ENCODE data around the gene CKAP4.

- TF ChIP-seq CTCF (IDR thresholded peaks at IDR 0.05) (no peak), POLR2A (IDR thresholded peaks at IDR 0.05) (no peak)
Measured at GRCh38 chr12:106188256-106188655, 59.6 kb downstream of the CKAP4 start.
